Endometrium (tissue), 2 donors: ENCODE results near the gene CD34.

Experiments used
- FAIRE-seq: peaks from 2 replicates; lab custom pipeline; 2012; peaks lifted over from hg19 to GRCh38; lab: Jason Lieb, UNC
- donor health status: control.
- donor health status: control.

Gene CD34

GRCh38 chr1:207832796-207833195 lies 78.1 kb downstream of the CD34 start:
- no peak for FAIRE-seq

- no peak for FAIRE-seq
Observed at GRCh38 chr1:207831517-207832327, 79.2 kb downstream of the CD34 start.
